NCI-H1436 treated with DMSO at 0.1 percent for 48 hours (cell line): ENCODE data around the gene HS3ST3A1.

Experiments used
- DNase-seq: peaks from one replicate; lab custom pipeline; 2025; lab: John Stamatoyannopoulos, UW

The HS3ST3A1 gene

DNA sequence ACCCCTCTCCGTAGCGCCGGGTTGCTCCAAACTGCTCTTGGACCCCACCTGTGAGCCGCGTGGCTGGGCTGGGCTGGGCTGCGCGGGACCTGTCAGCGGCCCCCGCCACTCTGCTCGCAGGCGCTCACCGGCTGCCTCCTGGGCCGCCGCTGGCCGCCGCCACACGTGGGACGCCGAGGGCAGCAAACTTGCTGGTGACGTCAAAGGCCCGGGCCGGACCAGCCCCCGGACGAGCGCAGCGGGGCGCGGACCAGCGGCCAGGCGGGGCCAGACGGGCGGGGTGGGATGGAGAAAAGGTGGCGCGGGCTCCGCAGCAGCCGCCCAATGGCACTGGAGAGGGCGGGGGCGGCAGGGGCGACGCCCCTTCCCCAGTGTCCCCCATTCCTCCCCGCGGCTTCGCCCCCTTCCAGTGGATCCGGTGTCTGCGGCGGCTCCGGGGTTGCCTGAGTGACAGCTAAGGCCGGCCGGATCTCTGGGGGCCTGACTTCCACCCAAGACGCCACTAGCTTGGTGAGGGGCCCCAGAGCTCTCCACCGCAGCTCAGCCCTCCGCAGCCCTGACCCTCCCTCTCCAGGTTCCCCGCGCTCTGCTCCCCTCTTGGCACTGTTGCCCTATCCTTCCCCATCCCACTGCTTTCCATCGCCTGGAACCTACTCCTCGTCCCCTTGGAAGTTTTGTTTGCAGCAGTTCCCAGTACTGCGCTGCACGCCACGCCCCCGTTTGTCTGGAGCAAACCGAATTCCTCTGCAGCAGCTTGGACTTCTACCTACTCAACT lies at the start of gene HS3ST3A1:
Gene HS3ST3A1 (minus strand): TSS at position 154 of the 776 bp plus-strand sequence. CDS start 800 bp downstream, outside the sequence.
- DNase-seq = no peak

DNA sequence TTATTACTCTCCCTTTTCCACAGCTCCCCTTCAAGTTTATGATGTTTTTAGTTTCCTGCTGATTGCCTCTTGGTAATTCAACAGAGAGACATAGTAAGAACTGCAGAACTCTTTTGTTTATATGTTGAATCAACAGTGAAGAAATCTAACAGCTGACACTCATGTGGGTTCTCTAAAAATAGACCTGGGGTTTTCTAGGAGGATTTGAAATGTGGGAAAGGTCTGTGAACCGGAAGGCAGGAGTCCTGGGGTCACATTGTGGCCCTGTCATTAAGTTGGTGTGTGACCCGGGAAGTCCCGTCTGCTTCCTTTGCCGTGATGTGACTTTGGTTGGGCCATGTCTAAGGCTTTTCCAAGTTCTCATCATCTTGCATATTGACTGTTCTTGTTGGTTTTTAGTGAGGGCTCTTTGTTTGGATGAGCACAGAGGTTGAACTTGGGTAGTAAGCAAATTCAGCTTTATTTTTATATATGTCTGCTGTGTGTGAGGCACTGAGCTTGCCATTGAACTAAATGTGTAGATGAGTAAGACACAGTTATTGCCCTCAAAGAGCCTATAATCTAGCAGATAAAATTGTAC lies 48.5 kb upstream of the HS3ST3A1 start:
- no peak for DNase-seq

DNA sequence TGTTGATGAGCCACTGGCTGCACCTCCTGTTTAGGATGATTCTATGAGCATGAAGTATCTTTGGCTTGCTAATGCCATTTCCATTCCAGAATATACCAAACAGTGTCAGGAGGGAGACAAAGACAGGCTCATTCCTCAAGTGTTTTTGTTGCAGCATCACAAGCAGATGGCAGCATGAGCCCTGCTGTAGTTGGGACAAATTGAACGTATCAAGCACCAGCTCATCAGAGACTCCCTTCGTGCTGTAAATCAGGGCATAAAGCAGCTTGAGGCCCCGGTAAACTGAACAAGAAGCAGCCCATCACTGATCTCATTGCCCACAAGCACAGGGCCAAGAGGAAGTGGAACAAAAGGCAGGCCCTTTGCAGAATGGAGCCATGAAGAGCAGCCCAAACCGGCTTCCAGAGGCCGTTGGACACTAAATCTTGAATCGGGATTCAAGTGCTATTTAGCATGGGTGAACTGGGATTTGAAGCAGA lies 45.9 kb upstream of the HS3ST3A1 start:
- DNase-seq = no peak

DNA sequence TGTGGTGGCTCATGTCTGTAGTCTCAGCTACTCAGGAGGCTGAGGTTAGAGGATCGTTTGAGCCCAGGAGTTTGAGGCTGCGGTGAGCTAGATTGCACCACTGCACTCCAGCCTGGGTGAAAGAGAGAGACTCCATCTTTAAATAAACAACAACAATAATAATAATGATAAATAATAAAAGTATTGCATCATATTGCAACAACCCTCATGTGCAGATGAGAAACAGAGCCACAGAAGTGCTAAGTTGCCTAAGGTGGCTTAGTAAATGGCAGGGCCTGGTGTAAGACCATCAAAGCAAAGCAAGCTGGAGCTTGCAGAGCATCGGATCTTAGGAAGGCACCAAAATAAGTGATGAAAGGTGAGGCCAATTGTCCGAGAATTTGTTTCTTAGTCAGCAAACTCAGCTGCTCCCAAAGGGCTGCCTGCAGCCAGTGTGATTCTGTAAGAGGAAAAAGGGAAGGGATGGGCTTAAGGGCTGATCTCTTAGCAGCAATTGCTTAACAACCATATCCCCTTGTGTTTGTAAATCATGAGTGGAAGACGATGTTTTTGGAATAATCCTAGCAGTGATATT lies 45.3 kb upstream of the HS3ST3A1 start:
- no peak for DNase-seq

DNA sequence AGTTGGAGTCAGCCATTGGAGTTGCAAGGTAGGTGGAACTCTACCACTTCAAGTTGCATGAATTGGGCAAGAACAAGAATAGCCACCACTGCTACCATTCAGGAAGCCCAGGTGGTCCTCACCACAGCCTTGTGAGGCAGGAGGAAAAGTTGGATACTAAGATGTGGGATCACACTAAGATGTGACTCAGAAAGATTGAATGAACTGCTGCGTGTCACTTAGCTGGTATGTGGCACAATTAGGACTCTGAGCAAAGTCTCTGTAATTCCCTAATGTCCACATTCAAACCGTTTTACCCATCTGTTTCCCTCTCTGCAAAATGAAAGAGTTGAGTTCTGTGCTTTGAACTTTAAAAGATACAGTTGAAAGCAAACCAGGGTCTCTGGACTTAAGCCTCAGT lies 44.7 kb upstream of the HS3ST3A1 start:
- no peak for DNase-seq

DNA sequence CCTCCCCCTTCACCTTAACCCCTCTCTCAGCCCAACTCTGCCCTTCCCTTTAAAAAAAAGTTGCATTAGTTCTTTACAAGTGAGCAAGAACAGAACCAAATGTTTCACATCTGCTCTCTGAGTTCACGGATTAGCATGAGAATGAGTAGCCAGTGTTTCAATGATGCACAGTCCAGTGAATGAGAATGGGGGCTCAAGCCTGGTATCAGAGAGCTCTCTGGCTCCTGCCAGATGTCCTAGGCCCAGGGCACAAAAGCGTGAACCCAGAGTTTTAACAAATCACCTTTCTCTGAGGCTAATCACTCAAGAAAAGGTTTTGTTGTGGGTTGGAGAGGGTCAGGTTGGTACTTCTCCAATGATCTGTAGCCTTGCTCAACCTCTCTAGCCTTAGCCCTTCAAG lies 41.5 kb upstream of the HS3ST3A1 start:
- no peak for DNase-seq

DNA sequence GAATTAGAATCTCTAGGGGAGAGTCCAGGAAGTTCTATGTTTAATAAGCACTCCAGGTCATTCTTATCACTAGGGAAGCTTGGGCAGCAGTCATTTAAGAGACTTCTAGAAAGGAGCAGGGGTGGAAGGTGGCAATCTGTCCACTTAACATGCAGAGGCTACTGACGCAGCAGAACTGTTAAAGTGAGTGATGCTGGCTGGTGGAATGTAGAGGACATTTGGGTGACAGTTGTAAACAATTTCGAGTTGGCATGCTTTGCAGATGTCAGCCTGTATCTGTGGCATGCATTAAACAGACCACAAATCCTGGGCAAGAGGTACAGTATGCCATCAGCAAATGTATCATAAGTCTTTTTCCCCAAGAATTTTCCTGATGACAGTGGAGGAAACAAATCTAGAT lies 40.5 kb upstream of the HS3ST3A1 start:
- no peak for DNase-seq

DNA sequence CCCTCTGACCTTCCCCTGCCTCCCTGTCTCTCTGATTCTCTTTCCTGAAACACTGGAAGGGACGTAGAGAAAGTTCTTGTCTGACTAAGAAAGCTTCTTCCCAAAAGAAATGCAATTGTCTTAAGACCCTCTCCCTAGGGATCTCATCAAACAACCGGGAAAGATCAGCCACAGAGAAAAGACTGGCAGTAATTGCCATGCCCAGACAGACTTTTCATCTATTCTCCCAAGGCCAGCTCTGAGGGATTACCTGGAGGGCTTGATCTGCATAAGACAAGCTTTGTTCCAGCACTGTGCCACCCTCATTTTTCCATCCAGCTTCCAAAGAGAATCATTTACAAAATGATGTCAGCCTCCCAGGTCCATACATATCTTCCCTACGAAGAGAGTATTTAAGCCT lies 38.8 kb upstream of the HS3ST3A1 start:
- DNase-seq = no peak

DNA sequence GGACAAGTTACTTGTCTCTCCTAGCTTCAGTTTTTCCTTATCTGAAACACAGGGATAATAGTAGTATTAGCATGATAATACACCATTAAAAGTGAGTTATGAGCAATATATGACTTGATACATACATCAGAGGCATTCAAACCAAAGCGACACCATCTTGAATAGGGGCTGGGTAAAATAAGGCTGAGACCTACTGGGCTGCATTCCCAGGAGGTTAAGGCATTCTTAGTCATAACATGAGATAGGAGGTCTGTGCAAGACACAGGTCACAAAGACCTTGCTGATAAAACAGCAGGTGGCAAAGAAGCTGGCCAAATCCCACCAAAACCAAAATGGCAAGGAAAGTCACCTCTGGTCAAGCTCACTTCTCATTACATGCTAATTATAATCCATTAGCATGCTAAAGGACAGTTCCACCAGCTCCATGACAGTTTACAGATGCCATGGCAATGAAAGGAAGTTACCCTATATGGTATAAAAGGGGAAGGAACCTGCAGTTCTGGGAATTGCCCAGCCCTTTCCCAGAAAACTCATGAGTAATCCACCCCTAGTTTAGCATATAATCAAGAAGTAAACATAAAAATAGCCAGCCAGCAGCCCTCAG lies 37.2 kb upstream of the HS3ST3A1 start:
- DNase-seq = no peak

DNA sequence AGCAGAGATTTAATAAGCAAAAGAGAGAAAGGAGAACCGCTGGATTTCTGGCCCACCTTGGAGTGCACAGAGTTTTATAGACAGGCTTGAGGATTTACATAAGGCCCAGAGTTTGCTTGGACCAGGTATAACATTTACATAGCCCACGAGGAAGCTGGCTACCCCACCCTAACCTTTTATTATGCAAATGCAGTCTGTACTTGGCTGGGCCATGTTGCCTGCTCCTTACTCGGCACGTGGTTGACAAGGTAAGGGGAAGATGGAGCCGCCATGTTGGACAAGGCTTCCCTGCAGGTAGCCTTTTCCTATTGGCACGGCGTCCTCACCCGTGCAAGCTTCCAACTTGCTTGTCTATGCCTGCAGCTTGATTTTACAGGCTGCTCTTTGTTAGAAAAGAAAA lies 35.2 kb upstream of the HS3ST3A1 start:
- no peak for DNase-seq

DNA sequence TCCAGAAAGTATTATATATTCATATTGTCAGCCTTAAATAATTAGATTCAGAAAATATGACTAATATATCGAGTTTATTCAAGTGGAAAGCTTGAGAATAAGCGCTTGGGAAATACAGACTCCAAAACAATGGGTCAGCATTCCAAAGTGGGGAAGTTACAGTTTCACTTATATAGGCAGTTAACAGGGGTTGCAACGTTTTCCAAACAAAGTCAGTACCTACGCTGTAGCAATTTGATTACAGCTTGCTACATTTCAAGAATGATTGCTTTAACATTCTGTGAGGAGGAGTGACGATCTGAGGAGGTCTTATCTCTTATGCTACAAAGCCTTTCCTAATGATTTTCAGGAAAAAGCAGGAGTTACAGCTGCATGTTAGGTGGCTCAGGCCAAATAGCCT lies 34.2 kb upstream of the HS3ST3A1 start:
- DNase-seq = no peak

DNA sequence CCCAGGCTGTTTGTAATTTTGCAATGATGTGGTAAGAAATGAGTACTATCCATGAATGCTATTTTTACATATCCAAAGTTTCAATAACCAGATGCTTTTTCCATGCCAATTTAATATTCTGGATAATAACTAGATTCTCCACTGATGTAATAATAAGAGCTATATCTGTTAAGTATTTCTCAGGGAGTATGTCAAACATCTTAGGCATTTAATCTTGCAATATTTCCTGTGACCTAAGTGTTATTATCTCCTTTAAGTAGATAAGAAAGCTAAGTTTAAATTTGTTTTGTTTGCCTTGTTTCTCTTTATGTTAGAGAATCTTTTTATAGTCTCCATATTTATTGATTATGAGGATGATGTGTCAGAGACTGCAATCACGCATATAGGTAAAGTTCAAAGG lies 32.3 kb upstream of the HS3ST3A1 start:
- no peak for DNase-seq

DNA sequence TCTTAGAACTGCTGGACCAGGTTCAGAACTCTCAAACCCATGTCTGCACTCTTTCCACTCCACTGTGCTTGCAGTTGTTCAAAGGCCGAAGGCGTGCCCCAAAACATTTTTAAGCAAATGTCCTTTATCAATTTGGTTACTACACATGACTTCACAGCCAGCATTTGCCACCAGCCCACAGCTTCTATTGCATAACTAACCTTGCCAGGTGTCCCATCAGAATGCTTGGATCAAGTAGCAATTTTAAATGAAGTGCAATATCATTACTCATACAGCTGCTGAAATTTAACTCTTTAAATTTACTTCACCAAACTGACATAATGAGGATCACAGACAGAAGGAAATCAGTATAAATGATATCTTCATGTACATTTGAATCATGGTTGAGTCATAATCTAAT lies 29.8 kb upstream of the HS3ST3A1 start:
- DNase-seq = no peak

DNA sequence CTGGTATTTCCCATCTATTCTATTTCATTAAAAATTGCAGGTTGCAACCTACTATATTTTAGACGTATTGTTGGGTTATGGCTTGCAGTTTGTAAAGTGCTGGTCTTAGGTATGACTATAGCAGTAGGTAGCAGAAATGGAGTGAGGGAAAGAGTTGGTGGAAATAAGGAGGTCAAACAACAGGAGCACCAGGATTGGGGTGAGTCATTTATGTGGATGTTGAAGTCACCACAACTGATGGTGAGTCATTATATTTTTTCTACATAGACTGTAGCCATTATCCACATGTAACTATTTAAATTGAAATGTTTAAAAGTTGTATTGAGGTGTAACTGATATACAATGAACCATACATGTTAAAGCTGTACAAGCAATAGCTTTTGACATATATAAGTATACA lies 25.0 kb upstream of the HS3ST3A1 start:
- DNase-seq = no peak

DNA sequence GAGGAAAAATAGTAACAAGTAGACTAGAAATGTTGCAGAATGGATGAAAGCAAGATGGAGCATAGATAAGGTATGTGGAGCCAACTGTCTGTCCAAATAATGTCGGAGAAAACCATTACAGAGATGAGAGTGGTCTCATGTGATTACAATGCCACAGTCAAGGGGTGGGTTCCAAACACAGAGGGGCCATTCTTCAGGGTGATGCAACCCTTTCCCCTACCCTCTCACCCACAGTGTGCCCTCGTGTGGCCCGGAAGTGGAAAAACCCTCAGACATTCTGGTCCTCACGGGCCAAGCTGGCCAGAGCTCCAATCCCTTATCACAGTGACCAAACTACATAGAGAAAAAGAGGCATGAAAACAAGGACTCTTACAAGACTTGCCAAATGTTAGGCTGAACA lies 17.7 kb upstream of the HS3ST3A1 start:
- no peak for DNase-seq

DNA sequence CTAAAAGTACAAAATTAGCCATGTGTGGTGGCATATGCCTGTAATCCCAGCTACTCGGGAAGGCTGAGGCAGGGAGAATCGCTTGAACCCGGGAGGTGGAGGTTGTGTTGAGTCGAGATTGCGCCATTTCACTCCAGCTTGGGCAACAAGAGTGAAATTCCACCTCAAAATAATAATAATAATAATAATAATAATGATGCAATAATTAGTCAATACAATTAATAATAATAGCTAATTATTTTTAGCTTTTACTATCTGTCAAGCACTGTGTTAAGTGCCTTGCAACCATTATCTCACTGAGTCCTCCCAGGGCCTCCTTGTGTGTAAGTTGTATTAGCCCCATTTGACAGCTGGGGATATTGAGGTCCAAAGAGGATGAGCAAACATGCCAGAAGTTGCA lies 14.3 kb upstream of the HS3ST3A1 start:
- DNase-seq = no peak

DNA sequence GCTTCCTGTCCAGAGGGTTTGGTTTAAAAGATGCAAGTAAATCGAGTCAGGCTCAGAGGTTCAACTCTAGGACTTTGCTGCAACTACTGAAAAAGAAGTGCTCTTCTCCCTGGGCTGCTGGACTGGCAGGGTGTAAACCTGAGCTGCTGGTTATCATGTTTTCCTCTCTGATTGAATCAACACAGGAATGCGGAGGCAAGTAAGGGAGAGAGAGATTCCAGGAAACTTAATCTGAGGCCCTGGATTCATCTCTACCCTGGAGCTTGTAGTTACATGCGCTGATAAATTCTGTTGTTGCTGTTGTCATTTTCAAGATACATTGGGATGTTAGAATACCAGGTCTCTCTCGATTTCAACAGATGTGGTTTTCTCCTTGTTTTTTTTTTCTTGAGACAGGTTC lies 8.2 kb upstream of the HS3ST3A1 start:
- DNase-seq = no peak

DNA sequence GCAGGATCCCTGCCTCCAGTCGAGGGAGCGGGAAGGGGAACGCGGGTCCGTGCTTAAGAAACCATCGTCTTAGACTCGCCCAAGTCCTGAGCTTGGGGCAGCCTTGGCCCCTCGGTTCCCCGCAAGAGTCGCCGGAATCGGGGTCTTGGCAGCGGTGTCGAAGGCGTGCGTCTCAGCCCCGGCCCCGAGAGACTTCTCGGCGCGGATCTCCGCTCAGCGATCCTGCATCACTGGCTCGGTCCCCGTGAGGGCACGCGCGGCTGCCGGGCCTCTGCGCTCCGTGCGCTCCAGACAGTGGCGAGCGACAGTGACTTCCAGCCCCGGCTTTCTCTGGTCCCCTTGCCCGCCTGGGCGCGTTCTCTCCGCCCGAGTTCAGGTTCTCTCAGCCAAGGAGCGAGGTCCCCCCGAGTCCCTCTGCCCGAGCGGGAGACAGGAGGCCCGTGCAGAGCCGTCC lies 380 bp downstream of the HS3ST3A1 start:
- DNase-seq = no peak

DNA sequence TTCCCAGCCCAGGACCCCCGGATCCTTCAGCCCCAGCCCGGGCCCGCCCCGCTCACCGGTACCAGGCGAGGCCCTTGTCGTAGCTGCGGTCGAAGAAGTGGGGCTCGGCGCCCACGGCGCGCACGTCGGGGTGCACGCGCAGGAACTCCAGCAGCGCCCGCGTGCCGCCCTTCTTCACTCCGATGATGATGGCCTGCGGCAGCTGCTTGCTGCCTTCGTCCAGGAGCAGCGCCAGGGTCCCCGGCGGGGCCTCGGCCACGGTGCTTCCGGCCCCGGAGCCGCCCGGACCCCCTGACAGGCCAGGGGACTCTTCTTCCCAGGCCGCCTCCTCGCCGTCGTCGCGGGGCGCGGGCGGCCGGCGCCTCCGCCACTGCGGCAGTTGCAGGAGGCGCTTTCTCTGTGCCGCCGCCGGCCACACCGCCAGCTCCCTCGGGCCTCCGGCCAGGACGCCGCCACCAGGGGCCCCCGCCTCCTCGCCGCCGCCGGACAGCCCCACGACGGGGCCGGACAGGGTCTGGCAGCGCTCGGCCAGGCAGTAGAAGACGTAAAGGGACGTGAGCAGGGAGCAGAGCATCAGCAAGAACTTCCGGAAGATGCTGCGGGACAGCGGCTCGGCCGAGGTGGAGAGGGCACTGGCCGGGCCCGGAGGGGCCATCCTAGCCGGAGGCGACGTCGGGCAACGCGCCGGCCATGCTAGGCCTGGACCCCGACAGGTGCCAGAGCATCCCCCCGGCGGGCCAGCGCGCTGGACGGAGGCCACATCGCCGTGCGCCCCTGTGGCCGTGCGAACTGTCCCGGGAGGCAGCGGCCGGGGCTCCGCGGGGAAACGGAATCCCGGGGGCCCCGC lies 1.0 kb downstream of the HS3ST3A1 start:
- DNase-seq = no peak

DNA sequence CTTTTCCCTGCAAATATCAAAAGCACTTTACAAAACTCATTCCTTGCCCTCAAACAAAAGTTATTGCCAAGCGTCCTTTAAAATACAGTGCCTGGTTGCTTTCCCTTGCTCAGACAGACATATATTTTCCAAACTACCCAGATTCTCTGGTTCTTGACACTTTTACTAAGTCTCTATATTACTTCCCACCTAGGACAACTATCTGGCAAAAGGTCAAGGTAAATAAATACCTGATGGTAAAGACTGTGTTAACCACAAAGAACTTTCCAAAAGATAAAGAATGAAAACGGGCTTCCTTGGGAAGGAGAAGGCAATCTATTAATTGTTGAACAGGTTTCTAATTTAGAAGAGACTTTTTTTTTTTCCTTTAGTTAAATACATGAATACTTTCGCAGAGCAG lies 1.9 kb downstream of the HS3ST3A1 start:
- DNase-seq = no peak

DNA sequence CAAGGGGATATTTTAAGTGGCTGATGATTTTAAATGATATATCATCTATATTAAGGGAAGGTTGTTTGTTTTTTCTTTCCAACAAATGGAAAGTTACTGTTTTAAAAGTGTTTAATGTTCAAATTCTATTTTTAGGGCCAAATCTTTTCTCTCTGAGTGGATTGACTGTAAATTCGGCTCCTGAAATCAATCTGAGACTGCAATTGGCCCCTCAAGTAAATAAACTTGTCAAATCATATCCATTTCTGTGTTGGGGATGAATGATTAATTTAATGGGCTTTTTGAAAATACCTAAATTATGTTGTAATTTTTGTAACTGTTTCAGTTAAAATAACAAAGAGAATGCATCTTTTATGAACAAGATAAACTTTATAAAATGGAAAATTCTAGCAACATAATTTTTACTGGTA lies 2.6 kb downstream of the HS3ST3A1 start:
- DNase-seq = no peak
